GM21723 (cell line): ENCODE data around the gene TXNRD1.

Experiments
- ATAC-seq: cut with Tn5 transposase; IDR thresholded peaks from one replicate; pipeline ENCODE4 v1.9.1; 2021; ENCODE audit warnings: mild to moderate bottlenecking, moderate library complexity; ENCODE audit not compliant: unreplicated experiment

Gene TXNRD1

DNA sequence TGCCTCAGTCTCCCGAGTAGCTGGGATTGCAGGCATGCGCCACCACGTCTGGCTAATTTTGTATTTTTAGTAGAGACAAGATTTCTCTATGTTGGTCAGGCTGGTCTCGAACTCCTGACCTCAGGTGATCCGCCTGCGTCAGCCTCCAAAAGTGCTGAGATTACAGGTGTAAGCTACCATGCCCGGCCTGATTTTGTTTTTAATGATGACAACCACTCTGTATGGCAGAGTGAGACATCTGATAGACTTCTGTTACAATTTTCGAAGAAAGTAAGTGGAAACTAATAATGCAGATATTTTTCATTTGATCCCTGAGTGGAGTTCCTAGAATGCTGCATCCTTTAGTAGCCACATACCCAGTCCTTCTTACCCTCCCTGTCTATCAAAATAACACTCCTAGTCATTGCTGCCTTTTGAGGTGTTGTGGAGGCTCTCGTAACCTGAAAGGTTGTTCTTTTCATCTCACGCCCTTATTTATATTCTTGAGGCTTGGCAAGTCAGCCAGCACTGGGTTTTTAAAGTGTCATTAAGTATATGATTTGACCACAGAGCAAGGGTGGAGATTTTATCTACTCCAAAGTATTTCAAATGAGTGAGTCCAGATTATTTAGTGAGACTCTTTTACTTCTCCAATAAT, 82.0 kb downstream of the TXNRD1 start:
- no peak for ATAC-seq

DNA sequence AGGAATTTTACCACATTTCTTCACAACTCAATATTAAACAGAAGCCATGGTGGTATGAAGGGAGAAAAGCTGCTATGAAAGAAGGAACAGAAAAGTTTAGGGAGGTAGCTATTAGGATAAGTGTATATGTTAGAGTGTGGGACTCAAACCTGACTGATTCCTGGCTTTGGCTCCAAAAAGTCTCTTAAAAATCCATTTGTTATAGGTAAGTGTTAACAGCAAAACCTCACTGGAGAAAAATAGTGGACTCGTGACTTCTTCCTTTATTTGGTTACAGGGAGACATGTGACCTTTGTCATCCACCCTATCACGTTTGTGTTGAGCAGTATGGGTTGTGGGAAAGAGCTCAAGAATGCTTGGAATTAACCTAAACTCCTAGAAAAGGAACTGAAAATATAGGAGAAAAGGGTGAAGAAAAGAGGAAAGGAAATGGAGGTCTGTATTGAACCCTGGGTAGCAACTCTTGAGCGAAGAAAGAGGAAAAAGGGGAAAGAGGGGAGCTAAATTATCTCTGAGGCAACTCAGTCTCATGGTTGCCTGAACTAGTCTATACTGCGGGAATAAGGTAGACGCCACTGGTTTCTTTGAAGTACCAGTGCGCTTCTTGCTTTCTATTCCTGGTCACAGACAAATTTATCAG, 84.4 kb downstream of the TXNRD1 start:
- ATAC-seq: no peak

DNA sequence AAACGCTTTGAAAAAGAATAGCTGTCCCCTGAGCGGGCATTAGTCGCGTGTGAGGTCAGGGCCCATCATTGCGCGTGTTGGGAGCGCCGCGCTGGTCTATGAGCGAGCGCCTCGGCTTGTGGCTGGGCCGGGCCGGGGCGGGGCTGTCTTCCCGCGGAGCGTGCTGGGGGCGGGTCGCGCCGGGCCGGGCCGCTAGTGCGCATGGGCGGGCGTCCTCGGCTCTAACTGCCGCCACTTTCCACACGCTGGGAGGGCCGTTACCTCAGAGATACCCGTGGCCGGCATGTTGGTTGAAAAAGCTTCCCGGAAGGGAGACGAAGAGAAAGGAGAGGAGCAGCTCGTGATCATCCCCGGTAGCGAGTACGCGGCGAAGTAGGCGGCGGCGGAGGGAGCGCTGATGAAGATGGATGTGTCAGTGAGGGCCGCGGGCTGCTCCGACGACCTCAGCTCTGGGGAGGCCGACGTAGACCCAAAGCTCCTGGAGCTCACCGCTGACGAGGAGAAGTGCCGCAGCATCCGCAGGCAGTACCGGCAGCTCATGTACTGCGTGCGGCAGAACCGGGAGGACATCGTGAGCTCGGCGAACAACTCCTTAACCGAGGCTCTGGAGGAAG, 88.1 kb downstream of the TXNRD1 start, which contains the start of gene EID3:
Gene EID3 (plus strand): TSS at position 202 of the 614 bp plus-strand sequence. CDS start 196 bp downstream, at position 398.
- ATAC-seq: peak; percentile 93

DNA sequence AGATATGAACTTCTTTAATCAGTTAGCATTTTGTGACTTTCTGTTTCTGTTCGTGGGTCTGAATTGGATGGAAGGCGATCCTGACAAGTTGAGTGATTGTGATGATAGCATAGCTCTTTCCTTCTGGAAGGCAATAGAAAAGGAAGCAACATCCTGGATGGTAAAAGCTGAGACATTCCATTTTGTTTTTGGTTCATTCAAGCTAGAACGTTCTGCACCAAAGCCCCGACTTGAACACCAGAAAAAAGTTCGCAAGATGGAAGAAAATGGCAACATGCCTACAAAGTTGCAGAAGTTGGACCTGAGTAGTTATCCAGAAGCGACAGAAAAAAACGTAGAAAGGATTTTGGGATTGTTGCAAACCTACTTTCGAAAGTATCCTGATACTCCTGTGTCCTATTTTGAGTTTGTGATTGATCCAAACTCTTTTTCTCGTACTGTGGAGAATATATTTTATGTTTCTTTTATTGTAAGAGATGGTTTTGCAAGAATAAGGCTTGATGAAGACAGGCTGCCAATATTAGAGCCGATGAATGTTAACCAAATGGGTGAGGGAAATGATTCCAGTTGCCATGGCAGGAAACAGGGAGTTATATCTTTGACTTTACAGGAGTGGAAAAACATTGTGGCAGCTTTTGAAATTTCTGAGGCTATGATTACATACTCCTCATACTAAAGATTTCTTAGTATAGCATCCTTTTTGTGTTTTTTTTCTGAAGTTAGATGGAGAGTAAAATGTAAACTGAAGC, 88.9 kb downstream of the TXNRD1 start:
- no peak for ATAC-seq

DNA sequence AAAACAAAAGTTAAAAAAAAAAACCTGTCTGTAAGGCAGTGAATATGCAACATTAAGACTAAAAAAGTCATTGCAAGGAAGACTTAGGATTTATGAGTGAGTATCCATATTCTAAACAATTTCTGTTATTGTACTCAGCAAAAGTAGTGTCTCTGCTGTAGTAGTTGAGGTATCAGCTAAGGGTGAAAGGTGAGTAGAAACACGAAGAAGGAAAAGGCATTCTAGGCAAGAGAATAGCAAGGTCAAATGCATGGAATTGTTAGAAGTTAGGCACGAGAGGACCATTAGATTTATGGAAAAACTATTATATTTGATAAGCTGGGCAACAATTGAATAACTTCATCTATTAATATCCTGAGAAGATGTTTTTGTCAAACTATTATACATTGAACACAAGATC, 89.8 kb downstream of the TXNRD1 start:
- ATAC-seq: no peak

DNA sequence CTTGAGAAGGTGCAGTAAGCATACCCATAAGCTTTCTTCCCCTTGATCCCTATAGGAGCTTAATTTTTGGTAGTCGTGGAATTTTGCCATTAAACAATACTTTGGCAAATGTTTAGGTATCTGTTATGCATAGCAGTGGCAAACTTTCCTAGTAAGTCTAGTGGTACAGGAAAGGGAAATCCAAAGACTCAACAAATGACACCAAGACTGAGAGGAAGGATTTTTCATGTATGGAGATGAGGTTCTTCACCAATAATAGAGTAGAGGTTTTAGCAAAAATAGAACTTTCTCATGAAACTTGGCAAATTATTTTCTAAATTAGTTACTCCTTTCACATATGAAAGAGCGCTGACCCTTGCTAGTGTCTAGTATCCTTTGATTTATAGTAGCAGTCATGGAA, 90.8 kb downstream of the TXNRD1 start:
- ATAC-seq: no peak

DNA sequence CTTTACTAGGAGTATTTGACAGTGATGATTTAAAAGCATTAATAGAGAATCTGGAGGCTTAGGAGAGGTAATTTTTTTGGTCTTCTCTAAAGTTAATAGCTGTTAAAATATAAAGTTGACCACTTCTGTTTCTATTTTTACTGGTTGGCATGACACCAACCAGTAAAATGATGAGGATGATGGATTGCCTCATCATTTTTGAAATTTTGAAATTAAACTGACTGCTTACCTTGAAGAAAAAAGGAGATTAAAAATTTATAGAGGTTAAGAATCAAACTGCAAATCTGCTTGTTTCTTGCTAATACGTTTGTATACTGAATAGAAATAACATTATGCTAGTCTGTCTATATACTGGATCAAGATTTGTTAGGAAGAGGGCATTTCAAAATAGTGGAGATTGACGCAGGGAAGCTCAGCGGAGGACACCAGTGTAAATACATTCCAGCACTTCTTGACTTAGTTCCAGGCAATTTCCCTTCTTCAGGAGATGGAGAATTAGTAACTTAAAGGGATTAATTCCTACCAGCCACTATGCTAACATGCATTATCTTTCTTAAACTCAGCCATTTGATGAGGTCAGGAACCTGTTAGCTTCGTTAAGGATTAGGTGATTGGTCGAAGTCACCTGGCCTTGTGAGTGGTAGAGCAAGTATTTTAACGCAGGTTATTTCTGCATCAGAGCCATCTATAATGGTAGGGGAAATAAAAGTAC, 91.5 kb downstream of the TXNRD1 start:
- no peak for ATAC-seq

DNA sequence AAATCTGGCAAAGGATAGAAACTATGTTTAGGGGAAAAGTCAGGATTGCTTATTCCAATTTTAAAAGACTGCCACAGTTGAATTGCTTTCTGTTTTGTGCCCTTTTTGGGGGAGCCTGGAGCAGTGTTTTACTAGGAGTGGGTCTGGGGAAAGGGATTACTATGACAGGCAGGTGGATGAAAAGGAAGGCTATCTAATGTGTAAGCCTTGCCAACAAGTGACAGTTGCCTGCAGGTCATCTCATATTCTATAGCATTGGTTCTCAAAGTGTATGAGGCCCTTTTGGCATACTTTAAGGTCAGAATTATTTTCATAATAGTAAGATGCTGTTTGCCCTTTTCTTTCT, 92.0 kb downstream of the TXNRD1 start:
- no peak for ATAC-seq

DNA sequence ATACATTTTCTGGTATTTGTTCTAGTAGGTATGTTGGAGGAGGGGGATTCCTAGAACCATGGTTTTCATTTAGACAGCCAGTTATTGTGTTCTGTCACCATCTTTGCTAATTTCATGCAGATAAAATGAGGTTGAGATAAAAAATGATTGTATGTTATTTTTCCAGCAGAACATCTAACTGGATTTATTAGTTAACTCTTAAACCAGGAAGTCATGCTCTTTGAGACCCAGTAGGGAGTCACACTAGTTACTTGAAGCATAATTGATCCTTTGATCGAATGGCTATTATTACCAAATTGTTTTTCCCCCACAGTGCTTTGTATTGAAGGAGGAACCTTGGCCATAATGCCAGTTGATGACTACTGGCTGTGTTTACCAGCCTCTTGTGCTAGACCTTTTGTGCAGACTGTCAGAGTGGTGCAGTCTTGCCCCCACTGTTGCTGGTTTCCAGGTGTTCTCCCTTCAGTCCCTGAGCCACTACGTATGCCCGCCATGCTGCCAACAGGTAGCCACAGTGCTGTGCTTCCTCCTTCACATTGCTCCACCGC, 93.9 kb downstream of the TXNRD1 start:
- no peak for ATAC-seq

DNA sequence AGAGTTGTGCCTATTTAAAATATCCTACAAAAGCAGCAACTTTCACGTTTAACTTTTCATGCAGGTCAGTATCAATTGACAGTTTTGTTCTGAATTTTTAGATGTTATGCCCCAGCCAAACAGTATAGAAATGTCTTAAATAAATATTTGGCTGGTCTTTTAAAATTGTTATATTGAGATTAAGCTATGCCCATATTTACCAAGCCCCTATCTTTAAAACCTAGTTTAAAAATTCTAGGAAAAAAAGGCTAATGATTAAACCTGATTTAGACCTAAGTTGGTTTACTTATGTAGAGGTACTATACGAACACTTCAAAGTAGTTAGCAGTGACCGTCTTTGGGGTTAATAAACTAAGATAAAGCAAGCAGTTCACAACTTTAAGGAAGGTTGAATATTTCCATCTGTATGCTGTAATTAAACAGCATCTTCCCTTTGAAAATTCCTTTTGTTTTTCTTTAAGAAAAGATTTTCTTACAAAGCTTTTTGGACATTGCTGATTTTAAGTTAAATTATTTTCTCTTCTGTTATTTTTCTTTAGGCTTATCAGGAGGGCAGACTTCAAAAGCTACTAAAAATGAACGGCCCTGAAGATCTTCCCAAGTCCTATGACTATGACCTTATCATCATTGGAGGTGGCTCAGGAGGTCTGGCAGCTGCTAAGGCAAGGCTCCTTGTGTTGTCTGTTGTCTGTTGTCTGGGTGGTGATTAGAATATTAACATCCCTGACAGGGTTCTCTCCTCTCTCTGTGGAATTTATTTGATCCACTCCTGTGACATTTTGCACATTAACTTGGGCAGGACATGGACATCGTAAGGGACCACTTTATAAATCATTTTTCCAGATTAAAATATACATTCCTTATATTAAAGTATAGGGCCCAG, 95.4 kb downstream of the TXNRD1 start:
- no peak for ATAC-seq

DNA sequence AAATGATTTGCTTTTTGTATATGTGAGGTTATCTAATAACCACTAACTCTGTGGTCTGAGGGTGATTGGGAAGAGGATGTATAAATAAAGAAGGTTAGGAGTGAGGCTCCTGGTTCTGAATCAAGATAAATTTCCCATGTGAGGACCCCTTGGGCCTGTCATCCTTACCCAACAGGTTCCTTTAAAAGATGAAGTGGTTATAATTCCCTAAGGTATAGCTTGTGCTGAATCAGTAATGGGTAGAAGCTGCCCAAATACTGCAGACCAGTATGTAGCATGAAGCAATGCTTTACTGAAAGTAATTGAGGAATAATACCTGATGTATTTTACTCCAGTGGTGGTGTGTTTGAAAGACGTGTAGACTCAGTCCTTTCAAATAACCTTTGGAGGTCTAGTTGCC, 96.6 kb downstream of the TXNRD1 start:
- no peak for ATAC-seq

DNA sequence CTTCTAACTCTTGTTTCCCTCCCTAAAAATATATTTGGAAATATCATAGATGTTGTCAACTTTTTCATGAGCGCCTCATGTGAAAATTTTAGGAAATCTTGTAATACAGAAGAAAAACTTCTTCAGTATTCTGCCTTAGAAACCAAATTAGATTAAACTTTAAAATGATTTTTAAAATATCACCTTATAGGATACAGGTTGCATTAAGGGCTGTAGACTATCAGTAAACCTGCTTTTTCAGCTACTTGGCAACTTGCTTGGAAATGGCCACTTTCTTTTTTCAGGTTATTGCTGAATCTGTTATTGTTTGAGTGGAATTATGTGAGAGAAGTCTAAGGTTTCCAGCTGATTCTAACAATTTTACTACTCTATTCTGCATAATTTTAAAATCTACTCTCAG, 97.1 kb downstream of the TXNRD1 start:
- no peak for ATAC-seq

DNA sequence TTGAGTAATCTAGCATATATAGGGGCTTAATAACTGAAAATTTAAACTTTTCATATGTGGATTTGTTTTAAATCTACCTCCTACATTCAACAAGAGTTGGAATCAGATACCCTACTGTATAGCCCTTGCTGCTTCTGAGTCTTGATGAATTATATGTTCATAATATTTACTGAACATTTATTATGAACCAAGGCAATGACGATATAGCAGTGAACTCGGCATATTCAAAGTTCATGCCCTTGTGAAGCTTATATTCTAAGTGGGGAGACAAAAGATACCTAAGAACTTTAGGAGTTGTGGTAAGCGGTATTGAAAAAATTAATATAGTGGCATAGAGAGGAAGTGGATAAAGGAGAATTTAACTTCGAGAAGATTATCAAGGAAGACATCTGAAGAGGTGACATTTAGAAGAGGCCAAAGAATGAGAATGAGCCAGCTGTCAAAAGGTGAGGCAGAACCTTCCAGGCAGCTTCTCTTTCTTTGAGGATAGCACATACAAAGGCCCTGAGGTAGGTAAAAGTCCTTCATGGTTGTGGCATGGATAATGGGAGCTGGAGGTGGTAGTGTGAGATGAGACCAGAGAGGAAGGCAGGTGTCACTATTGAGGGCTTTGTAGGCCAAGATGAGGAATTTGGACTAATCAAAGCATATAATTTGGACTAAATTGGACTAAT, 98.1 kb downstream of the TXNRD1 start:
- ATAC-seq: no peak

DNA sequence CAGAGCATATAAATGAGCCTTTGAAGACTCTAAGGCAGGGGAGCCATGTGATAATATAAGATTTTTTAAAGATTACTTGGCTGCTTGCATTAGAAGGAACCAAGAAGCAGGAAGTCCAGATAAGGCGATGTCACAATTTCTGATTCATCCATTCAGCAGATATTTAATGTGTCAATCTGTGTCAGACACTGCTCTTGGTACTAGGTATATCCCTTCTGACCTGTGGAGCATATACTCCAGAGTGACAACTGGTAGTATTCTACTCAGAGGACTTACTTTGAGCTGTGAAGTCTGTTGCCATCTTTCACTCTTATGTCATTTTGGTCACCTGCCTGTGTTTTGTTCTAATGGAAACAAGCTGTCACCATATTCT, 98.6 kb downstream of the TXNRD1 start:
- no peak for ATAC-seq

DNA sequence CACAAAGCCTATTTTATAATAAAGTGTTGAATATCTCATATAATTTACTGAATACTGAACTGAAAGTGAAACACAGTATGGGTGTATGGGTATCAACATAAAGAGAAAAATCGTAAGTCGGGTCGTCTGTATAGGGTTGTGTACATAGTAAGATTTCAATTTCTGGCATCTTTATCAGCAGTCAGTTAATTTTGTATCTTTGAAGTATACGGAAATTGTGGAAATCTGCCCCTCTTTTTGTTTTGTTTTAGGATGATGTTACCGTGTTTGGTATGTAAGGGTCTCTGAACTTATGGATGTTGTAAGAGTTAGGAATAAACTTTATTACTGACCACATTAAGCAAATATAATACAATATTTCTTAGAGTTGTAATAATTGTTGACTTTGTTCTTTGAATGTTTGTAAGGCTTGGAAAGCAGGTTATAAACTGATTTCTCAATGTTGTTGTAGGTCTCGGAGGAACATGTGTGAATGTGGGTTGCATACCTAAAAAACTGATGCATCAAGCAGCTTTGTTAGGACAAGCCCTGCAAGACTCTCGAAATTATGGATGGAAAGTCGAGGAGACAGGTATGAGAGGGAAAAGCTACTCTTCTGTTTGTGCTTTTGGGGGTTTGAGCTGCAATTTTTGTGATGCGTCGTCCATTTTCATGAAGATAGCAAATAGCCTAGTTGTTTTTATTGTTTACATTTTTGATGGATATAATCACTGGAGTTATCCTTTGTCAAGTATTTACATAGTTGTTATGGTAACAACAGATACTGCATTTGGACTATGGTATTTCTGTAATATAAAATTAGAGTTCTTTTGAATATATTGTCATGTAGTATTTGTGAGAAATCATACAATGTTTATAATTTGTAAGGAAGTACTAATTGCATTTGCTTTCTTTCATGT, 100.0 kb downstream of the TXNRD1 start:
- ATAC-seq: no peak

DNA sequence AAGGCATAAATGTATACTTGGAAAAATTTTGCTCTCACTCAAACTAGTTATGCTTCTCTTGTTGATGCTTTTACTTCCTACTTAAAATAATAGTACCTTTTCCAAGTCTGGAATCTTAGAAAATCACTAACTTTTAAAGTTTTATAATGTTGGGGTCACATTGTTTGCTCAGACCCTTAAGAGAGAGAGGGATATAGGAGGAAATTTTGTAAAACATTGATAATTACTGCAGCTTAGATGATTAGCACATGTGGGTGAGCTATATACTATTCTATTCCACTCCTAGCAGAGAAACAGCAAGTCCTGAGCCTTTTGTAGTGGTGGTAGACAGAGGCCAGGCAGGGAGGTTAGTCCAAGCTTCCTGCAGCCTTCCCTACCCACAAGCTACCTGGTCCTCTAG, 101.4 kb downstream of the TXNRD1 start:
- no peak for ATAC-seq

DNA sequence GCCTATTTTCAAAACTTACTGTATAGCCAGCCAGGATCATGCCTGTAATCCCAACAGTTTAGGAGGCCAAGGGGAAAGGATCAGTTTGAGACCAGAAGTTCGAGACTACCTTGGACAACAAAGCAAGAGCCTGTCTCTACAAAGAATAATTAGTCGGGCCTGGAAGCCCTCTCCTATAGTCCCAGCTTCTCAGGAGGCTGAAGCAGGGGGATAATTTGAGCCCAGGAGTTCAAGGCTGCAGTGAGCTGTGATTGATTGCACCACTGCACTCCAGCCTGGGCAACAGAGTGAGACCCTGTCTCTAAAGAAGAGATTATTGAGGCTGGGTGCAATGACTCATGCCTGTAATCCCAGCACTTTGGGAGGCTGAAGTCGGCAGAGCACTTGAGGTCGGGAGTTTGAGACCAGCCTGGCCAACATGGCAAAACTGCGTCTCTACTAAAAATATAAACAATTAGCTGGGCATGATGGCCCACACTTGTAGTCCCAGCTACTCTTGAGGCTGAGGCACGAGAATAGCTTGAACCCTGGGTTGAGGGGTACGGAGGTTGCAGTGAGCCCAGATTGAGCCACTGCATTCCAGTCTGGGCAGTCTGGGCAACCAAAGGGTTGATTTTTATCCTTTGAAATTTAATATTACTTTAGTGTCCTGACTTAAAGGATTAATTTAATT, 102.1 kb downstream of the TXNRD1 start:
- ATAC-seq: no peak

DNA sequence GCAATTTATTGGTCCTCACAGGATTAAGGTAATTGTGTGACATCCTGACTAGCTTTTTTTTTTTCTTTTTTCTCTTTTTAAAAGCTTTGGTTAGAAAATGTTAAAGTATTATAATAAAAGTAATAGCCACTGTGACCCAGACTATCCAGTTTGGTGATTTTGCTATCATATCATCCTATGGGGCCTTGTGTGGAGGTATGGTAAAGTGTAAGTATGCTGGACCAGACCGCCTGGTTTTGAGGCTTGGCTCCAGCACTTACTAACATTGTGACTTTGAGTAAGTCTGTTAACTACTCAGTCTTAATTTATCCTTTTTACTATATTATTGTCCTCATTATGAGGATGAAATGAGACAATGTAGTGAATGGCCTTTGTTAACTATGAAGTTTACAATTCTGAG, 103.4 kb downstream of the TXNRD1 start:
- no peak for ATAC-seq
